Fibroblast of lung (primary cell): ENCODE measurements around the gene DOP1B.

Experiments
- CTCF ChIP-seq, 2 donors: IDR thresholded peaks in 1 of 2; conservative IDR thresholded peaks in 1 of 2; 1 replicate in 1 of 2; 2 replicates in 1 of 2; pipeline ENCODE4 v1.5.1; 2011 to 2012; ENCODE audit warnings: low read length in 2 of 2, control low read depth in 1 of 2, inconsistent platforms in 1 of 2, low read depth in 1 of 2, mild to moderate bottlenecking in 1 of 2
- EZH2 ChIP-seq: IDR thresholded peaks from 2 replicates; pipeline ENCODE4 v1.5.1; 2012; ENCODE audit warnings: low read length, control low read depth, mild to moderate bottlenecking; ENCODE audit errors: missing control alignments

GRCh38 chr21:36175771-36176565 lies 19.3 kb downstream of the DOP1B start:
- TF ChIP-seq EZH2 (no peak), CTCF (conservative IDR thresholded peaks at IDR 0.05 in 1 of 2, IDR thresholded peaks at IDR 0.05 in 1 of 2; ENCODE audit: low read depth in 1 of 2, low read length in 2 of 2) (no peak)
